GM04504 (cell line): ENCODE results near the gene ABCB11.

Experiments
- DNase-seq: peaks from one replicate; pipeline ENCODE4 v3.0.0-alpha.2; 2012; ENCODE audit warnings: low read depth

Gene ABCB11

DNA sequence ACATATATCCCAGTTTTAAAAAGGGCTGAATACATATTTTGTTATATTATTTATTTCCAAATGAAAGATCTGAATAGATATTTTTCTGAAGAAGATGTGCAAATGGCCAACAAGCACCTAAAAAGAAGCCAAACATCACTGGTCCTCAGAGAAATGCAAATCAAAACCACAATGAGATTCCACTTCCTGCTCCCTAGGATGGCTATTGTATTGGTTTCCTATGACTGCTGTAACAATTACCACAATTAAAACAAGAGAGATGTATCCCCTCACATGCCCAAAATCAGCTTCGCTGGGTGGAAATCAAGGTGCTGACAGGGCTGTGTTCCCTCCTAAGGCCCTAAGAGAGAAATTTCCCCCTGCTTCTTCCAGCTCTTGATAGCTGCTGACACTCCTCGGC, 23.2 kb downstream of the ABCB11 start:
- DNase-seq, result no peak

DNA sequence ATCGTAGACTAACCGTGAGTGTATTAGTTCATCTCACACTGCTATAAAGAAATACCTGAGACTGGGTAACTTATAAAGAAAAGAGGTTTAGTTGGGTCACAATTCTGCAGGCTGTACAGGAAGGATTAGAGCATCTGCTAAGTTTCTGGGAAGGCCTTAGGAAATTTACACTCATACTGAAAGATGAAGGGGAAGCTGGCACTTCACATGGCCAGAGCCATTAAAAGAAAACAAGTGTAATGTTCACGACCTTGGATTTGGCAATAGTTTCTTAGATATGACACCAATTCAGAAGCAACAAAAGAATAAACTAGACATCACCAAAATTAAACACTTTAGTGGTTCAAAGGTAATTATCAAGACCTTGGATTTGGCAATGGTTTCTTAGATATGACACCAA, 23.8 kb downstream of the ABCB11 start:
- no peak for DNase-seq

DNA sequence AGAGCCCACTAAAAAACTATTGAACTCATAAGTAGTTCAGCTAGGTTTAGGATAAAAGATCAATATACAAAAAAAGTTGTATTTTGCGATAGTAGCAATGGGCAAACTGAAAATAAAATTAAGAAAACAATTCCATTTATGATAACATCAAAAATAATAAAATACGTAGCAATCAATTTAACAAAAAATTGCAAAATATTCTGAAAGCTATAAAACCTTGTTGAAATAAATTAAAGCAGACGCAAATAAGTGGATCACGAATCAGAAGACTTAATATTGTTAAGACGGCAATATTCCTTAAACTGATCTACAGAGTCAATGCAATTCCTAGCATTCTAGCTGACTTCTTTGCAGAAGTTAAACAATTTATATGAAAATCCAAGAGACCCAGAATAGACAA, 24.5 kb downstream of the ABCB11 start:
- DNase-seq, result no peak

DNA sequence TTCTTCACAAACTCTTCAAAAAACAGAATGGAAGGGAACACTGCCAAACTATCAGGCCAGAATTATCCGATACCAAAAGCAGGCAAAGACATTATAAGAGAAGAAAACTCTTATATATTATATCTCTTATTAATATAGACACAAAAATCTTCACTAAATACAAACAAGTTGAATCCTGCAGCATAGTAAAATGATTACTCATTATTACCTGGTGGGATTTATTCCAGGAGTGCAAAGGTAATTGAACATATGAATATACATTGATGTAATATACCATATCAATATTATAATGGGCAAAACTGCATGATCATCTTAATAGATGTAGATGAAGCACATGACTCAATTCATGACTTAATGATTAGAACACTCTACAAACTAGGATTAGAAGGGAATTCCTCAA, 25.1 kb downstream of the ABCB11 start:
- no peak for DNase-seq

DNA sequence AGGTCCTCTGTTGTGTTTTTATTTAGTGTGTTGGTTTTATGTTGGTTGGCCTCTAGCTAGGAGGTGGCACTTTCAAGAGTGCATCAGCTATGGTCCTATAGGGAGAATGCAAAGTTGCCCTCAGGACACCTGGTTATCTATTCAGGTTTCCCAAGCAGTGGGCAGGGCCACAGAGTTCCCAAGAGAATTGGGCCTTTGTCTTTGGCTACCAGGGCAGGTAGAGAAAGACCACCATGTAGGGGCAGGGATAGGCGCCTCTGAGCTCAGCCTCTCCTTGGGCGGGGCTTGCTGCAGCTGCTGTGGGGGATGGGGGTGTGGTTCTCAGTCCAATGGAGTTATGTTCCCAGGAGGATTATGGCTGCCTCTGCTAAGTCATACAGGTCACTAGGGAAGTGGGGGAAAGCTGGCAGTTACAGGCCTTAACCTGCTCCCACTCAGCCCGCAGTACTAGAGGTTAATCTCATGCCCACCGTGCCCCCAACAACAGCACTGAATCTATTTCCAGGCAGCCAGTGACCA, 26.0 kb downstream of the ABCB11 start:
- no peak for DNase-seq

DNA sequence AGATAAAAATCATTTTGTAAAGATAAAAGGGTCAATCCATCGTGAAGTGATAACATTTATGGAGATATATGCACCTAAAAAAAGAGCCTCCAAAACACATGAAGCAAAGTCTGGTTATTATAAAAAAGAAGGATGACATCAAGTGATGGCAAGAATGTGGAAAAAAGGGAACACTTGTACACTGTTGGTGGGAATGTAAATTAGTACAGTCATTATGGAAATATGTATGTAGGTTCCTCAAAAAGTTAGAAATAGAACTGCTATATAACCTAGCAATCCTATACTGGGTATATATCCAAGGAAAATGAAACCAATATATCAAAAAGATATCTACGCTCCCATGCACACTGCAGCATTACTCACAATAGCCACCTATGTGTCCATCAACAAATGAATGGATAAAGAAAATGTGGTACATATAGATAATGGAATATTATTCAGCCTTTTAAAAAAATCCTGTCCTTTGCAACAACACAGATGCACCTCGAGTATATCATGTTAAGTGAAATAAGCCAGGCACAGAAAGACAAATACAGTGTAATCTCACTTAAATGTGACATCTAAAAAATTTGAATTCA, 28.9 kb downstream of the ABCB11 start:
- no peak for DNase-seq

DNA sequence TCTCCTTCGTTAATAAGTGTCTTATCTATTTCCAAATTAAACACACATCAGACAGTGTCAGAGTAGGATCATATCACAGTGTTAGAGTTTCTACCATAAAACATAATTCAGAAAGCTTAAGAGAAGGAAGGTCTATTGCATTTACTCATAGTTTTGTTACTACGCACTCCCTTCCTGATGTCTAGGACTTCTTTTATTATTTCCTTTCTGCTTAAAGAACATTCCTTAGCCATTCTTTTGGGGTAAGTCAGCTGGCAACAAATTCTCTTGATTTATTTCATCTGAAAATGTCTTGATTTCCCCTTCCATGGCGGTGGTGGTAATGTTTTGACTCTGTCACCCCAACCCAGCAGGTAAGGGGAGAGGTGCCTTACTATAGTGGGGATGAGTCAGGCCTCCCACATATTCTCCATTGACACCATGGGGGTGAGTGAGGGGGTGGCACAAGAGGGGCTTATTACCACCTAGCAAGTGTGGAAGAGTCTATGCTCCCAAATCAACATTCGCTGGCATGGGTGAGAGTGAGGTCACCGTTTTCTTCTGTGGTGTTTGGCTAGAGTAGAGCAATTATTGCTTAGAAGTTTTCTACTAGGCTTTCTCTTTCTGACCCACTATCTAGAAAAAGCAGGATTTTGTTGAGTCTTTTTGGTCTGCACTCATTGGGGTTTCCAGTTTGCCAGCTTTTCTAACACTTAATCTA, 29.9 kb downstream of the ABCB11 start:
- DNase-seq, result no peak

DNA sequence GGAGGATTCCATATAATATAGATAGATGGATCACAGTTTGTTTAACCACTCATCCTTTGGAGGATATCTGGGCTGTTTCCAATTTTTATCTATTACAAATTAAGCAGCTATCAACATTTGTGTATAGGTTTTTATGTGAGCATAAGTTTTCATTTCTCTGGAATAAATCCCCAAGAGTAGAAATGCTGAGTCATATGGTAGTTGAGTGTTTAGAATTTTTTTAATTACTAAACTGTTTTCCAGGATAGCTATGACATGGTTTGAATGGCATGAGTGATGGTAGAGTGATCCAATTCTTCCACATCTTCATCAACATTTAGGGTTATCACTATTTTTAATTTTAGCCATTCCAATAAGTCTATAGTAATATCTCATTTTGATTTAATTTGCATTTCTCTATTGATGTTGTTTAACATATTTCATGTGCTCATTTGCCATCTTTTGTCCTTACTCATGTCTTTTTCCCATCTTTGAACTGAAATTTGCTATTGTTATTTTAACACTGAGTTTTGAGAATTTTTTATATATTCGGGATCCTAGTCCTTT, 31.4 kb downstream of the ABCB11 start:
- no peak for DNase-seq

DNA sequence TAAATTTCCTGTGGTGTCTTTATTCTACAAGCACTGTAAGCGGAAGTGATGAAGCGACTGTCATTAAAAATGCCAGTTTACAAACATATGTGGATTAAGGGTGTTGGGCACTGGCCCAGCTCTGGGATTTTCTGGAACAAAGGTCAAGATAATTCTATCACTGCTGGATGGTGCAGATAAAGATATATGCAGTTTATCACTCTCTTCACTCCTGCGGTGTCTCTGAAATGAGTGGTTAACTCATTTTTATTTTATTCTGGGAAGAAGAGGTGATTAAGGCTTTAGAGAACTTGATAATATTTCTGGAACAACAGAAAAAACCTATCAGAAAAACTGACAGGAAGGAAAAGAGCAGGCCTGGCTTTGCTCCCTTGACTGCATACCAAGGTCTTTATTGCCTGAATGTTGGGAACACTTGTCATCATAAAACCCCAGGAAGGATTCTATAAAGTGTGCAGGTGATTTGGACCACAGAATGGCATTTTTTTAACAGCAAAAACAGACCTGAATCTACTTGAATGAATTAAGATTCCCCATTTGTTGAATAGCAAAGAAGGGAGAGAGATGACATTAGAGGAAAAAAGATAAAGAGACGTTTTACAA, 32.4 kb downstream of the ABCB11 start:
- no peak for DNase-seq

DNA sequence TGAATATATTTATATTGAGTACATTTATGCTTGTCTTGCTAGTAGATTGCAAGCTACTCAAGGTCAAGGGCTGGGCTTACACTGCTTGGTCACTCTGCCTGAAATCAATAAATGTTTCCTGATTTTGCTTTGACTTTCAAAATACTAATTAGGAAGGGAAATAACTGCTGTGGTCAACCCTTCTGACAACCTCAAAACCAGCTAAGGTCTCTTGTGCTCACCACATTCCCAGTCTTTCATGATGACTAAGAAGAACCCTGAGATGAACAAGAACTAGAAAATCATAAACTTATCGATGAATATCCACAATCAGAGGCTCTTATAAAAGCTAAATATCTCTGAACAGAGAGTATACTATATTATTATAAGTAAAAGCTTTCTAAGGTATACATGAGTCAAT, 33.3 kb downstream of the ABCB11 start:
- DNase-seq, result no peak

DNA sequence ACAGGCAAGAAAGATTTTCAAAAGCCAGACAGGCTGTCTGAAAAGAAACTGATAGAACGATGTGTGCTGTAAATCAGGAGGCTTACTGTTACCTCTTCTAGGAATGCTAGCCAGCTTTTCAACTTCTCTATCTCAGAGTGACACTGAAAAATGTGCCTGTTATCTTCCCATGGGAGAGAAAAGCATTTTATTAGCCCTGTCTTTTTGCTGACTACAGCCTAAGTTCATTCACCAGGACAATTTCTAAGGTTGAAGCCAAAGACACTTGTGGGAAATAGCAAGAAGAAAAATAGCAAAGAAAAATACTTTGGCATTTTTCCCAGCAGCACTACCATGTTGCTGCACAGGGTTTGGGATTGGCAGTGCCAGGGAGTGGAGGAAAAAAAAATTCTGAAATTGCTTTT, 34.0 kb downstream of the ABCB11 start:
- DNase-seq, result no peak

DNA sequence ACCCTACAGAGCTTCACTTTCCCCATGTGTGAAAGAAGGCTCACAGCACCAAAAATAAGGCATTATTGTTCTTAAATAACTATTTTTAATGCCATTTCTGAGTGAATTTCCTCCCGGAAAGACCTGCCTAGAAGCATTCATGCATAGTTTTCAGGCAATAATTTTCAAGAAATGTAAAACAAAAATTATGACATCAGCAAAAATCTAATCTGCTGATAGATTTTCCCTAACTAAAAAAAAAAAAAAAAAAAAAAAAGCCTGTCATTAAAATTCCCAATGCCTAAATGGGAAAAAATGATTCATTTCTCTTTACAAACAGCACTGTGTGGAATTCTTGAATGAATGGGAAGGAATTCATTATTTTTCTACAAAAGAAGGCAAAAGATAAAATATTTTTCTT, 35.4 kb downstream of the ABCB11 start:
- no peak for DNase-seq

DNA sequence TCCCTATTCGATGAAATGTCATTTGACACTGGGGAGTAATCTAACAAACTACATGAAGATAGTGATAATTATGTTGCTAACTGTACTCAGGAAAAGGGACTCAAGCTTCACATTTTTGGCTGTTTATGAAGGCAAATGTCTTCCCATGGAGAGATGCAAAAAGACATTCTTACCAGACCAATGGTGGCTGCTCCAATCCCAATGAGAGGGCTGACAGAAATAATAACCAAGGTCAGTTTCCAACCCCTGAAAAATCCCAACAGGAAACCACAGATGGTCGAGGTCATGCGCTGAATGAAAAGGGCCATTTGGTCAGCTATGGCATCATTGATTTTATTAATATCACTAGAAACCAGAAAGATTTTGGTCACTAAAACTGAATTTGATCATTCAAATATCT, 37.6 kb downstream of the ABCB11 start:
- no peak for DNase-seq

DNA sequence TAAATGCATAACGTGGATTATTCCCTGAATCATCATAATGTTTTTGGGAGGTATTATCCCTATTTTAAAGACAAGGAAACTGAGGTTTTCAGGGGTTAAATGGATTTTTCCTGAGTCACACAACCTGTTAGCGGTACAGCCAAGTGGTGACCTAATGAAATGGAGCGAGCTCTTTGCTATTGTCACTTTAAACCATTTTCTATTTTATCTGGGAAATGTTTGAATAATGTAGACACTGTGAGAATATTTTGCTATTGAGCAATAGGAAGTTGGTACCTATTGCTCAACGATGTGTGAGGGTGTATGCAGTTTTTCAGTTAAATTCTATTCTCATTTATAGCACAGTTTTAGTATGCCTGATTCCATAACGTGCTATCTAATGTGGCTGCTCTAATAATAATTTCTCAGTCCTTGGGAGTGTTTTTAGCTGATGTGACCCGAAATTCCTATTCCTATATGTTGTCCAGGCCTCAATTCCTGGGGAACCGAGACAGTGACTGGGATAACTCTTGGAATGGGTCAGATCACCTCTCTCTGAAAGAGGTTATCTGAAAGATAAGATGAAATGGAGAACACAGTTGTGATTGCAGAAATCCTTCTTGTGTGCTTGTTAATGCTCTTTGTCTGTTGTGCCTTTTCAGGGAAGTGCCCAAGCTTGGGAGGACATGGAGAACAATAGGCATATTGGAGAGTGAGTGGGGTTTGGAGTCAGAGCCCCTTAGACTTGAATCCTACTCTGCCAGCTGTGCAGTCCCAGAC, 38.4 kb downstream of the ABCB11 start:
- no peak for DNase-seq

DNA sequence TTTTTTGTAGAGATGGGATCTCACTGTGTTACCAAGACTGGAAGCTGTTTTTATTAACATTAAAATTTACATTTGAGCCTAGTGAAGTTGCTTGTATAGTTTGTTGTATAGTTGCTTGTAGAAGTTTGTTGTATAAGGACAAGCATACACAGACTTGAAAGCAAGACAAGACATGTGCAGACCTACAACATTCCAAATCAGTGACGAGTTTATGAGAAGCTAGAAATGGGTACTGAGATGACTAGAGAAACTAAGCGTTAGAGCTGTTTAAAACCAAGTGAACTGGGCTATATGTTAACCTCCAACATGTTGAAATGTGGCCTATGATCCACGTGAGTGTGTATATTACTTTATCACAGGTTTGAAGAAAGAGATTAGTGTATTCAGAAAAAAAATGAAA, 39.1 kb downstream of the ABCB11 start:
- DNase-seq, result no peak

DNA sequence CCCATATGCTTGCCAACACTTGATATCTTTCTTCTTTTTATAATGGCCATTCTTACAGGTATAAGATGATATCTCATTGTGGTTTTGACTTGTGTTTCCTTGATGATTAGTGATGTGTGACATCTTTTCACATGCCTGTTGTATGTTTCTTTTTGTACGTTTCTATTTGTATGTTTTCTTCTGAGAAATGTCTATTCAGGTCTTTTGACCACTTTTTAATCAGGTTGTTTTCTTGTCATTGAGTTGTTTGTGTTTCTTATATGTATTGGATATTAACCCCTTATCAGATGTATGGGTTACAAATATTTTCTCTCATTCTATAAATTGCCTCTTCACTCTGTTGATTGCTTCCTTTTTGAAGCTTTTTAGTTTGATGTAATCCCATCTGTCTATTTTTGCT, 42.4 kb downstream of the ABCB11 start:
- DNase-seq, result no peak

DNA sequence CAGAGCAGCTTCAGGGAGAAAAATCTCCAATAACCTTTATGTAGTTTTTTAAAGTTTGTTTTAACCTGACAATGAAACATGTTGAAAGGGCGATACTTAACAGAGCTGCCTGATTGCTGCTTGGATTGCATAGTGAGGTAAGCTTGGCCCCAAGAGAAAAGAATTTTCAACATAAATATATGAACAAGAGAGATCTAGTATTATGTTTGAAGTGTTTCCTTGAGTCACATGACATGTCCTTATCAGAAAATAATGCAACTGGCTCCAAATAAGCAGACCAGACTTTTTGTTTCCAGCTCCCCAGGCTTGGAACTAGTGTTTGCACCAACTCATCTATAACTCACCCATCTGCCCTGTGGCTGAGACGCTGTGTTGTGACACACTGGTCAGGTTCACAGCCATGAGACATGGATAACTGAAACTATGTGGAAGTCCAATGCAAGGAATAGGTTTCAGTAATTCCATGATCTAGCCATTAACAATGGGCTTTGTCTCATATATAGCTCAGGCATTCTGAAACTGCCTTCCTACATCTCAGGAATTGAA, 44.7 kb downstream of the ABCB11 start:
- DNase-seq, result no peak

DNA sequence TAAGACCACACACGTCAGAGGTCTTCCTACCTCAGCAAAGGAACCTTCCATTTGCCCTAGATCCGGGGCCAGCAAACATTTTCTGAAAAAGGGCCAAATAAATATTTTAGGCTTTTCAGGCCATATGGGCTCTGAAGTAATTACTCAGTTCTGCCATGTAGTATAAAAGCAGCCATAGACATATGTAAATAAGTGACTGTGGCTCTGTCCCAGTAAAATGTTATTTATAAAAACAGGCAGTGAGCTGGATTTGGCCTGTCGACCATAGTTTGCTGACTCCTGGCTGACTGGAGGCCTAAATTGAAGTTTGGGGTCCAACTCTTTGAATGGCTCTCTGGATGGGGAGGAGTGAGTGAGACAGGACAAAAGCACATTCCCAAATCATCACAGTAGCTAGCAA, 49.5 kb downstream of the ABCB11 start:
- no peak for DNase-seq

DNA sequence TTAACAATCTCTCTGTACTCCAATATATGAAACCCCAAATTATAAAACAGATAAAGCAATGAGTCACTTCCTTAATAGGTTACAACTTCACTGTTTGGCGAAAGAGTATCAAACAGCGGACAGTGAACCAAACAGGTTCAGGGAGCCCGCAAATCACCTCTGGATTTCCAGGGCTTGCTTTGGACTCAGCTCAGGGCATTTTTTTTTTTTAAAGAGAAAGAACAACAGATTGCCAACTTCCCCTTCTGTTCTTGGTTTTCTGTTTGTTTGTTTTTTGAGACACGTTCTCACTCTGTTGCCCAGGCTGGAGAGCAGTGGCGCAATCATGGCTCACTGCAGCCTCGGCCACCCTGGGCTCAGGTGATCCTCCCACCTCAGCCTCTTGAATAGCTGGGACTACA, 52.7 kb downstream of the ABCB11 start:
- DNase-seq, result no peak

DNA sequence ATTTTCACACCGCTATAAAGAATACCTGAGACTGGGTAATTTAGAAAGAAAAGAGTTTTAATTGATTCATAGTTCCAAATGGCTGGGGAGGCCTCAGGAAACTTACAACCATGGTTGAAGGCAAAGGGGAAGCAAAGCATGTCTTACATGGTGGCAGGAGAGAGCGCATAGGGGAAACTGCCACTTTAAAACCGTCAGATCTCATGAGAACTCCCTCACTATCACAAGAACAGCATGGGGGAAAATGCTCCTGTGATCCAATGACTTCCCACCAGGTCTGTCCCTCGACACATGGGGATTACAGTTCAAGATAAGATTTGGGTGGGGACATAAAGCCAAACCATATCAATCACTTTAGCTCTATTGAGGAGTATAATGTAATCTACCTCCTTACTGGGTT, 53.5 kb downstream of the ABCB11 start:
- no peak for DNase-seq

DNA sequence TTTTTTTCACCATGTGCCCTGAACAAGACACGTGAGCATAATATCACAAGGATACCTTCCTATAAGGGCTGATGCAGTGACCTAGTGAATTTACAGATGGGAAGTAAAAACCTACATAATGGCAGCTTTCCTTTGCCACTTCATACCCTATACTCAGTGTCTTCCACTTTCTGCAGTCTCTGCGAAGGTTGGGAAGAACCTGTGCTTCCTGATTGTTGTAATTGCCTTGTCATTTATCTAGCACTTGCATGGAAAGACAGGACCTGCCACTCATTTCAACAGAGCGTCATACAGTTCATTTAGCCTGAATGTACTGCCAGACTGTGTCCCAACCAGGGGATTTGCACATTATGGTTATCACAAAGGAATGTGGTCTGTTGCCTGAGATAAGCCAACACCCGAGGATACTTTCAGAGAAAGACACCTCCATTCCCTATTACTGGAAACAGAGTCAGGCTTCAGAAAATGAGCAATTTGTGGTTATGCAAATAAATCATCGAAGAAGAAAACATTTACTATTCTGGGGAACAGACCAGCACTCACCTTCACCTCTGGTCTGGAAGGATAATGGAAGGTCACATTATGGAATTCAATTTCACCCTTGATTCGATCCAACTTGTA, 55.0 kb downstream of the ABCB11 start:
- no peak for DNase-seq

DNA sequence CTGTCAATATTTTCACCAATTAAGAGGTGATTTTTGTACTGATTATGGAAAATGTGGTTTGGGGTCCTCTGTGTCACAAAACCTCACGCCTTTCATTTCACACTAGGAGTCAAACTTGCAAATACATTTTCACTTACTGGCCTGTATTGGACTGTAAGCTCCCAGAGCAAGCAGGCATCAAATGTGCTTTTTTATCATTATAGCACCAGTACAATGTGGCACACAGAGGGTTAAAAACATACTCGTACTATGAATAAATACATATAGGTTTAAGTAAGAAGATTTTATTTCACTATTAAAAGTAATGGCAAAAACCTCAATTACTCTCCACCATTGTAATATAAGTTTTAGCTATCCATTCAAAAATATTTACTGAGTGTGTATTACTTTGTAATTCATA, 56.7 kb downstream of the ABCB11 start:
- no peak for DNase-seq
